ENCODE results near the gene MAP3K21.

DNA sequence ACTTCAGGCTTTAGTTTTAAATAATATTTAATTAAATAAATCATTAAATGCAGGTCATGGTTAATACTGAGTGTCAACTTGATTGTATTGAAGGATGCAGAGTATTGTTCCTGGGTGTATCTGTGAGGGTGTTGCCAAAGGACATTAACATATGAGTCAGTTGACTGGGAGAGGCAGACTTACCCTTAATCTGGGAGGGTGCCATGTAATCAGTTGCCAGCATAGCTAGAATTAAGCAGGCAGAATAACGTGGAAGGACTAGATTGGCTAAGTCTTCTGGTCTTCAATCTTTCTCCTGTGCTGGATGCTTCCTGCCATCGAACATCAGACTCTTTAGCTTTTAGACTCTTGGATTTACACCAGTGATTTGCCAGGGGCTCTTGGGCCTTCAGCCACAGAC is 85.3 kb downstream of the MAP3K21 start:
- TF ChIP-seq, protein P1, sequence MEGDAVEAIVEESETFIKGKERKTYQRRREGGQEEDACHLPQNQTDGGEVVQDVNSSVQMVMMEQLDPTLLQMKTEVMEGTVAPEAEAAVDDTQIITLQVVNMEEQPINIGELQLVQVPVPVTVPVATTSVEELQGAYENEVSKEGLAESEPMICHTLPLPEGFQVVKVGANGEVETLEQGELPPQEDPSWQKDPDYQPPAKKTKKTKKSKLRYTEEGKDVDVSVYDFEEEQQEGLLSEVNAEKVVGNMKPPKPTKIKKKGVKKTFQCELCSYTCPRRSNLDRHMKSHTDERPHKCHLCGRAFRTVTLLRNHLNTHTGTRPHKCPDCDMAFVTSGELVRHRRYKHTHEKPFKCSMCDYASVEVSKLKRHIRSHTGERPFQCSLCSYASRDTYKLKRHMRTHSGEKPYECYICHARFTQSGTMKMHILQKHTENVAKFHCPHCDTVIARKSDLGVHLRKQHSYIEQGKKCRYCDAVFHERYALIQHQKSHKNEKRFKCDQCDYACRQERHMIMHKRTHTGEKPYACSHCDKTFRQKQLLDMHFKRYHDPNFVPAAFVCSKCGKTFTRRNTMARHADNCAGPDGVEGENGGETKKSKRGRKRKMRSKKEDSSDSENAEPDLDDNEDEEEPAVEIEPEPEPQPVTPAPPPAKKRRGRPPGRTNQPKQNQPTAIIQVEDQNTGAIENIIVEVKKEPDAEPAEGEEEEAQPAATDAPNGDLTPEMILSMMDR (IDR thresholded peaks at IDR 0.05) = no peak
- TF ChIP-seq POLR2A (IDR thresholded peaks at IDR 0.05) (no peak), POLR2AphosphoS5 (IDR thresholded peaks at IDR 0.05; ENCODE audit: insufficient read depth in 1 of 2, low read depth in 1 of 2) (no peak)
